ENCODE data around the gene GMPS.

- TF ChIP-seq CTCF (conservative IDR thresholded peaks at IDR 0.05; ENCODE audit: low read depth, low read length) (no peak), EZH2 (IDR thresholded peaks at IDR 0.05; ENCODE audit: borderline replicate concordance, low read depth, low read length, poor library complexity, severe bottlenecking) (no peak)
These were observed 8.8 kb upstream of the GMPS start for GRCh38 chr3:155861476-155862183.
